NOMO-1 (cell line): ENCODE results near the gene ANAPC4.

Experiments
- DNase-seq, 2 experiments: peaks; one replicate each; lab custom pipeline; 2025; ENCODE audit not compliant: unreplicated experiment in 2 of 2; lab: John Stamatoyannopoulos, UW

Gene ANAPC4

DNA sequence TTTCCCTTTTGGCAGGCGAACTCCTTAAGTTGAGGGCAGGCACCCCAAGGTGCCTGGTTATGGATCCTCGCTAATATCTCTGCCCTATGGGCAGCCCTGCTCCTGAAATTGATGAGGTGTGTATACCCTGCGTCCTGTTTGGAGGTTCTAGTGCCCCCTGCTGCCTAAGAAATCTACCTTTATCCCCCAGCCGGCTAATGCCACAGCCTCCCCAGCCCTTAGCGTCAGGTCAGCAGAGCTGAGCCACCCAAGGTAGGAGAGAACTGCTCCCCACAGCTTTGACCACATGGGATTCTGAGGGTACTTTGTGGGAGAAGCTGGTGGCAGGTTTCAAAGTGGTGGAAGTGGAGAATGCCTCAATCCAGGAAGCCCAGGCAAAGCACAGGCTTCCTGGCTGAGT lies 50.8 kb downstream of the ANAPC4 start:
- no peak for DNase-seq

DNA sequence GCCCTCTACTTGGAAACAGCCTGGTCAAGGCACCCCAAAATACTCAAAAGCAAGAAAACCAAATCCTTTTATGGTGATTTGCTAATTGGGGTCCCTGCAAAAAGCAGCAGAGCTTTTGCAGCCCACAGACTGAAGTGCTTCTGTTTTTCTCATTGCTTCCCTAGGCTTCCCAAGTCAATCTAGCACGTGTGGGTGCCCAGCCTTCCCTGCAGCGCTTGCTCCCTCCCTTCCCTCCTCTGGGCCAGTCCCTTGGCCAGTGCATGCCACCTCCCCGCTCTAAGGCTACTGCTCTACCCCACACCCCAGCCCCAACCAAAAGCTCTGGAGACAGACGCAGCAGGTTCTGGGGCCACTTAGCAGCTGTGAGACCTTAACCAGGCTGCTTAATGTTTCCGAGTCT lies 53.6 kb downstream of the ANAPC4 start:
- DNase-seq = no peak

DNA sequence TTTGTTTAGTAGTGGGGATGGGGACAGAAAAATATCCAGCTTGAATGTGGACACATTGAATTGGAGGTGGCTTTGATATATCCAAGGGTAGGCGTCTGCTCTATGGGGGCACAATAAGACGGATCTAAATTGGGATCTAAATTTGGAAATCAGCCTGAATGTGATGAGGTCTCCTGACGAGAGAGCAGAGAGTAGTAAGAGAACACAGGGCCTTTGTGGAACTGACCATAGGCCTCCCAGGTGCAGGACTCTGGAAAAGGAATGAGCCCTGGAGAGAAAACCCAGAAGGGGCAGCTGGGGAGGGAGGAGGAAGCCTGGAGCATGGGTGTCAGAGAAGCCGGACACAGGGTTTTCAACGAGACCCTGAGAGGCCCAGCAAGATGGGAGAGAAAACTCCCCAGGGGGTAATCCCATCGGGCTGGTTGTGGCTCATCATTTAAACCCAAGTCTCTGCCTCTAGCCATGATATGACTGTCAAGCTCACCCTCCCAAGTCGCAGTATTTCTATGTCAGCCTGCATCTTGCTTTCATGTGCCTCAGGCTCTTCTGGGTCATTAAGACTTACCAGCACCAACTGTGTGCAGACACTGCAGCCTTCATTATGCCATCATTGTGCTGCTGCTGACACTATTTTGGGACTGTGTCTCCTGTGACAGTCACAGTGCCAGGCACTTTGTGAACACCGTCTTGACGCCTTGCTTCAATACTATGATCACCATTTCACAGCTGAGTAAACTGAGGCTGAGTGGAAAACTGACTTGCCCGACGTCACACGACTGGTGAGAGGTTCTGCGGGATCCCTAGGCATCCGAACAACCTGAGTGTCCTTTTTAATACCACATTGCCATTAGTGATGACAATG lies 57.1 kb downstream of the ANAPC4 start:
- no peak for DNase-seq

DNA sequence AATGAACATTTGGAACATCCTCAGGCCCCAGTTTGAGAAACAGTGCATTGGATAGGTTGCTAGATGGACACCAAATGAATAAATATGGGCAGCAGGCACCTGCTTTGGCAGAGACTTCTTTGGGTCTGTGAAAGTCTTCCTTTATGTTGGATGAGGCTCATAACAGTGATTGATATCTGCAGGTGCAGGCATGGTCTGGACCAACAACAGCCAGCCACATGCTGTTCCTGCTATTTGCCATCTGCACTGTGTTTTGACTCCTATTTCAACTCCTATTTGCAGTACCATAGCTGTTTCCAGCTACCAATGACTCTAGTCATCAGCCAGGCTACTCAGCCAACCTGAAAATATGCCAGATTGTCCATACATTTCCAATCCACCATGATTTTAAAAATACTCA lies 60.9 kb downstream of the ANAPC4 start:
- no peak for DNase-seq

DNA sequence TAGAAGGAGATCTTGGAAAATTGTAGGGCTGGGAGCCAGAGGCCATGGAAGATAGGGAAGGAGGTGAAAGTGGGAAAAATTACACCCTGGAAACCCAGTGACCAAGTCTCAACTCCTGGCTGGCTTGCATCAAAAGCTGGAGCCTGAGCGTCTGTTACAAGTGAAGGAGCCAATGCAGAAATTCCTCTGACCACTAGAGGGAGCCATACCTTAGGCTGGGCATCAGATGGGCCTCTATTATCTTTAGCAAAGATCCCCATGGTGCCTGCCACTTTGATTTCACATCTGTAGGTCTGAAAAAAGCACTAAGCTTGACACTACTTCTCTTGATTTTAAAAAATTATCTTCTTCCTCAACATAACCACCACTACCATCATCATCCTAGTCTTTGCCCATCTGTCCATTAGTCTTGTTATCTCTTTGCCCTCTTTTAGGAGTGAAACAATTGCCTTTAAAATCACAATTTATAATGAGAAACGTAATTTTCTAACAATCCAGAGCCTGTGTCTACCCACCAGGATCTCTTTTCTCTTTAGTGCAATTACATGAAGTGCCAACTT lies 62.9 kb downstream of the ANAPC4 start:
- peak; percentile 45 to 60 for DNase-seq

DNA sequence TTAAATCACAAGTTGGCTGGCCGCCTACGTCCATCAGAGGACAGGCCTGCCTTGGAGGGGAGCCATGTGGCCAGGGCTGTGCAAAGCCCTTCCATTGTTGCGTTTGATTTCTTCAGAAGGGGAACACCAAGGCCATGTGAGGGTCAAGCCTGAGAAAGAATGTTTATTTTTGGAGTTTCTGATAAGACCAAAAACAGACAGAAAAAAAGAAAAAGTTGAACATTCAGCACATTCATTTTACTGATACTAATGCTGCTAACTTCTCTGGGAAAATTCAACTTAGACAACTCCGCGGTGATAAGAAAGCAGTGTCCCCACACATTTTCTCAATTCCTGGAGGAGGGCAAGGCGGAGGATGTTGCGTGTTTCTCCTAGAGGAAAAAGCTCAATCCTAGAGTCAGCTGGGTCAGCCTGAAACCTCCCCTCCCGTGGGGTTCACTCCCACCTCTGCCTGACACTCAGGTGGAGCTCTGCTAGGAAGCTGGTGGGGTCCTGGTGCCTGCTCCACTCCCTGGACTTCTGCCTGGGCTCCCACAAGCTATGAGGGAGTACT lies 63.5 kb downstream of the ANAPC4 start:
- DNase-seq = no peak

DNA sequence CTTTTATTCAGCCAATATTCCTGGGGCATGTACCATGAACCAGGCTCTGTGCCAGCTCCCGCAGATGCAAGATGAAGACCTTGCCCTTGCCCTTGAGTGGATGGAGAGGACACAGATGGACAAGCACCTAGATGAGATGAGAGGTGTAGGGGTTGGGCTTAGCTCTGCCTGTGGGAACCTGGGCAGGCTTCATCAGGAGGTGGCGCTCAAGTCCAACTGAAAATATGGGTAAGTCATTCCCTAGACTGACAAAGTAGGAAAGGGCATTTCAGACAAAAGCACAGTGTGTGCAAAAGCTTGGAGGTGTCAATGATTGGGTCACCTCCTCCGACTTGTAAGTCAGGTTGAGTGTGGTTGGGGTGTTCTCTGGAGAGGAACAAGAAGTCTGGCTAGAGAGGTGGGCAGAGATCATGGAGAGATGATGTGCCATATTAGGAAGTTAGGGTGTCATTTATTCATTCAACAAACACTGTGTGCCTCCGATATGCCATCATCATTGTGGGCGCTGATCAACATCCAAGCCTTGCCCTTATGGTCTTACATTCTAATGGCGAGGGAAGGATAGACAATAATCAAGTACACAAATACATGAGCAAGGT lies 64.6 kb downstream of the ANAPC4 start:
- DNase-seq = peak; percentile 24 to 30

DNA sequence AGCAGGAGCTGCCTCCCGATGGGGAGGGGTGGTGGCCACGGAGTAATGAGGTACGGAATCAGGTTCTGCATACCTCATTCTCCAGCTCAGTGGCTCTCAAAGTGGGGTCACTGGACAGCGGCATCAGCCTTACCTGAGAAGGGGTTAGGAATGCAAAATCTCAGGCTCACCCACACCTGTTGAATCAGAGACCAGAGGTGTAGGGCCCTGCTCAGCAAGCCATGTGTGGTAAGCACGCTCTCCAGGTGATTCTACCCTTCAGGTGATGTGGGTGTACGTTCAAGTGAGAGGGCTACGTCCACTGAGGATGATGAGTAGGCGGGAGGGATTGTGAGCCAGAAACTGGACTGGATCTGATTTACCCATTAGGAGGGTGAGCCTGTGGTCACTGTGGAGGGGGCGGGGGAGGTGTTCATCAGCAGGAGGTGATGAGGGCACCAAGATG lies 65.8 kb downstream of the ANAPC4 start:
- no peak for DNase-seq

DNA sequence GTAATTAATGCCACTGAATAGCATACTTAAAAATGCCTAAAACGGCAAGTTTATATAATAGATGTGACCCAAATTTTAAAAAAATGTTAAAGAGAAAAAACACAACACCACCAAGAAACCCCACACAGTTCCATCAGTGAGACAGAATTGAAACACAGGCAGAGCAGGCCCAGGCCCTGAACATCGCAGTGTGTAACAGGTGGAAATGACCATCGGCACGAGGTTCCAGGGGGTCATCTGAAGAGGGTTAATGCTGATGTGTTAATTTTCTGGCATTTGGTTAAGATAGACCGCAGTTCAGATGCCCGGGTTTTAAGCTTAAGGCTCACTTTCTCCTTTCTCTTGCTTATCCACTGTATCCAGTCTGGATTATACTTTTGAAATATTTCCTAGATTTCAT lies 66.8 kb downstream of the ANAPC4 start:
- DNase-seq = no peak

DNA sequence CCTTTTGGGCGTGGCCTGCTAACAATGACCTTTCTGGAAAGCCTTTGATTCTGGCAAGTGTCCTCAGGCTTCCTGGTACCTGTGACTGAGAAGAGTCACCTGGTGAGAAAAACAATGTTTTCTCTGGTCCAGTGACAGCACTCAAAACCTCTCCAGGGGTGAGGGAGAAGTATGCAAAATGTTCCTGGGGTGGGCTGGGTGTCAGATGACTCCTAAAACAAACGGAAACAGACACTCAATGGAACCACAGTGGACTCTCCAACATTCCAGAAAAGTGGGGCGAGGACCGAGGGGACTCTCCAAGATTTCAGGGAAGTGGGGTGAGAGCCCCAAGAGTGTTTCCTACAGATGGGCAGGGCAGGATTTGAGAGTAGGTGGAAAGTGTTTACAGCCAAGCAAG lies 69.5 kb downstream of the ANAPC4 start:
- no peak for DNase-seq

DNA sequence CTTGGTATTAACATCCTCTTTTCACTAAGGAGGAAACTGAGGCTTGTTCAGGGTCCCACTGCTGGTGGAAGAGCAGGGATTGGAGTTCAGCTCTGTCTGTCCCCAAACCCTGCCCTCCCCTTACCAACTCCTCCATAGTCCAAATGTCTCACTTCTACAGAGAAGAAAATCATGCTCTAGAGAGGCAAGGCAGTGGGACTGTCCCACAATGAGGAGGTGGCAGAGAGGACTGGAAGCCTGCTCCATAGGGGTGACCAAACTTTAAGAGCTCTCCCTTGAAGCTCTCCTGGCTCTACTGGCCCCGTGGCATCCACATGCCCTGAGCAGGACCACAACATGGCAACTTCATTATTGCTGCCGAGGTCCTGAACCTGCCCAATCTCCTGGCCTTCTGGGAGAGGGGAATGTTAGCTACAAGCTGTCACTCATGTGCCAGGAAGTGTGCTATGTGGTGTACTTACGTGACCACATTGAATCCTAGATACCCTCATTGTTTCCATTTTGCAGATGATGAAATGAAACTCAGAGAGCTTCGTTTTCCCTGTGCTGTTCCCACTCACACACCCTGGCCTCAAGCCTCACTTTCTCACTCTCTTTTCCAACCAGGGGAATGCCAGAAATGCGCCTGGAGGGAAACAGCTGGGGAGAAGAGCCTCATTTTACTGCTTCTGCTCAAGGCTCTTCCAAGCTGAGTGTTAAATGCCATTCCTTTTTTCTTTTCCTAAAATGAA lies 71.5 kb downstream of the ANAPC4 start:
- no peak for DNase-seq

DNA sequence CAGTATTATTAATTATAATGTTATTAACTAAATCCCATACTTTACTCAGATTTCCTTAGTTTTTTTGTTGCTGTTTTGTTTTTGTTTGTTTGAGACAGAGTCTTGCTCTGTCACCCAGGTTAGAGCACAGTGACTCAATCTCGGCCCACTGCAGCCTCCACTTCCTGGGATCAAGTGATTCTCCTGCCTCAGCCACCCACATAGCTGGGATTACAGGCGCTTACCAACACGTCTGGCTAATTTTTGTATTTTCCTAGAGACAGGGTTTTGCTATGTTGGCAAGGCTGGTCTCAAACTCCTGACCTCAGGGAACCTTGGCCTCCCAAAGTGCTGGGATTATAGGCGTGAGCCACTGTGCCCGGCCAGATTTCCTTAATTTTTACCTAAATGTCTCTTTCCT lies 72.2 kb downstream of the ANAPC4 start:
- DNase-seq = no peak

DNA sequence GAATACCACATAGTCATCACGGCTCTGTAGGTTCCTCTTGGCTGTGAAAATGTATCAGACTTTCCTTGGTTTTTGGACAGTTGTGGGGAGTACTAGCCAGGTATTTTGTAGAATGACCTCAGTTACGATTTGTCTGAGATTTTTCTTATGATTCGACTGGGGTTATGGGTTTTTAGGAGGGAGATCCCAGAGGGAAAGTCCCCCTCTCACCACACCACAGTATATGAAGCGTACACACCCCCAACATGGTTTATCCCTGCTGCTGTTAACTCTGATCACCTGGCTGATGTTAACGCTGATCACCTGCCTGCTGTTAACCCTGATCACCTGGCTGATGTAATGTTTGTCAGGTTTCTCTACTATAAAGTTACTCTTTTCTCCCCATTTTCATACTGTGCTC lies 72.6 kb downstream of the ANAPC4 start:
- DNase-seq = no peak

DNA sequence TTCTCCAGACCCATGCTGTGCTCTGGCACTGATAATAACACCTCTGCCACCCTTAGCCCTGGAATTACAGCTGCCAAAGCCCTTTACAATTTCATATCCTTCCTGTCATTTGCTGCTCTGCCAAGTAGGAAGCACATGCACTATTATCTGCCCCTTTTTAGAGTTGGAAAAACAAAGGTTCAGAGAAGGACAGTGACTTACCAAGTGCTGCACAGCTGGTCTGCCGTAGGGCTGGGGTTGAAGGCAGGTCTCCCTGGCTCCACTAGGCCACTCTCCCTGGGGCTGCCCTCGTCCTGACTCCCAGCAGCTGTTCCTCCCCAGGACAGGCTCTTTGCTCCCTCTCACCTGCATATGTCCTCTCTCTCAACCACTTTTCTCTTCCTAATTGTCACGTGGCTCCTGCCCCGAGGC lies 73.4 kb downstream of the ANAPC4 start:
- no peak for DNase-seq

DNA sequence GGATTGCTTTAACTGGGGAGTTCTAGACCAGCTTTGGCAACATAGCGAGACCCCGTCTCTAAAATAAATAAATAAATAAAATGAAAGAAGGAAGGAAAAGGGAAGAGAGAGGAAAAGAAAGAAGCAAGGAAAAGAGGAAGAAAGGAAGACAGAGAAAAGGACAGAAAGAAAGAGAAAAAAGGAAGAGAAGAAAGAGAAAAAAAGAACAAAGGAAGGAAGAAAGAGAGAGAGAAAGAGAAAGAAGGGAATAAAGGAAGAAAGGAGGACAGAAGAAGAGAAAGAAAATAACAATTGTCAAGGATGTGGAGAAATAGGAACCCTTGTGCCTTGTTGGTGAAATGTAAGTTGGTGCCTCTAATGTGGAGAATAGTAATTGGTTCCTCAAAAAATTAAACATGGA lies 74.6 kb downstream of the ANAPC4 start:
- DNase-seq = no peak

DNA sequence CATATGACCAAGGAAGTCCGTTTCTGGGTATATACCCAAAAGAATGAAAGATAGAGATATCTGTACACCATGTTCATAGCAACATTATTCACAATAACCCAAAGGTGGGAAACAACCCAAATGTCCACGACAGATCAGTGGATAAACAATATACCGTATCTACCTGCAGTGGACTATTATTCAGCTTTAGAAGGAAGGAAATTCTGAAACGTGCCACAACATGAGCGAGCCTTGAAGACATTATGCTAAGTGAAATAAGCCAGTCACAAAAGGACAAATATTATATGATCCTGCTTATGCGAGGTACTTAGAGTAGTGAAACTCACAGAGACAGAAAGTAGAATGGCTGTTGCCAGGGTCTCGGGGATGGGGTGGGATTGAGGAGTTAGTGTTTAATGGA lies 75.0 kb downstream of the ANAPC4 start:
- no peak for DNase-seq

DNA sequence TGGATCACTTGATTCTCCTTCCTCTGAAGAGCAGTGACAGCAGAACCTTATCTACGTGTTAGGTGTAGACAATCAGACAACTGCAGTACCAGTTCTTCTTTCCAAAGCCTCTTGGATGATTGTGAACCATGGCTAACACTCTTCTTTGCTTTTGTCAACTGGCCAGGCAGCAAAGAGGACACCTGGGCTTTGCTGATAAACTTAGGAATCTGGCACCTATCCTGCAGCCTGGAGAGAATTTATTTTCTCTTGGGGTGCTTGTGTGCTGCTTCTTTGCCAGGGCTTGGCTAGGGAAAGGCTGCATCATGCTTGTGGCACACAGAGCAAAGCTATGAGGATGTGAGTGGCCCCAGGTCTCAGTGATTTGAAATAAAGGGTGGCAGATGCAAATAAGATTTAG lies 77.4 kb downstream of the ANAPC4 start:
- no peak for DNase-seq

DNA sequence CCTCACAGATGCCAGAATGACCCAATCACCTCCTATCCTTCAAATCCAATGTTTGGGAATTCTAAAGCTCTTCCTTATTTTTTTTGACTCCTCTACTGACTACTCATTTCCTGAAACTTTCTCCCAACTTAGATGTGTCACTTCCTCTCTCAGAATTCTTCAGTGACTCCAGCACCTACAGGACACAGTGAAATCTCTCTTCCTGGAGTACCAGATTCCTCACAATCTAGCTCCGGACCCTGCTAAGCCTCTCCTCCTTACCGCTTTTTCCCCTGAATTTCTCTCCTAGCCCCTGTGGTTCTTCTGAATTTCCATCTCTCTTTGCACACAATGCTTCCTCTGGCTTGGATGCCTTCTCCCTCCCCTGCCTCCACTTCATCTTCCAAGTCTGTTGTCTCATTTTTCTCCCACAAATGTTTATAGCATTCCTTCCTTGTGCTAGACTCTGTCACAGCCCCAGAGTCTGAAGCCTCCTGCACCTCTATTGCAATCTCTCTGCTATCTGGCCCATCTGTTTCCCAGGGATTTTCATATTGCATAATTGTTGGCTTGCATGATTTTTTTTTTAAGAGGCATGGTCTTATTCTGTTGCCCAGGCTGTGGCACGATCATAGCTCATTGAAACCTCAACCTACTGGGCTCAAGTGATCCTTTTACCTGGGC lies 80.1 kb downstream of the ANAPC4 start:
- no peak for DNase-seq

DNA sequence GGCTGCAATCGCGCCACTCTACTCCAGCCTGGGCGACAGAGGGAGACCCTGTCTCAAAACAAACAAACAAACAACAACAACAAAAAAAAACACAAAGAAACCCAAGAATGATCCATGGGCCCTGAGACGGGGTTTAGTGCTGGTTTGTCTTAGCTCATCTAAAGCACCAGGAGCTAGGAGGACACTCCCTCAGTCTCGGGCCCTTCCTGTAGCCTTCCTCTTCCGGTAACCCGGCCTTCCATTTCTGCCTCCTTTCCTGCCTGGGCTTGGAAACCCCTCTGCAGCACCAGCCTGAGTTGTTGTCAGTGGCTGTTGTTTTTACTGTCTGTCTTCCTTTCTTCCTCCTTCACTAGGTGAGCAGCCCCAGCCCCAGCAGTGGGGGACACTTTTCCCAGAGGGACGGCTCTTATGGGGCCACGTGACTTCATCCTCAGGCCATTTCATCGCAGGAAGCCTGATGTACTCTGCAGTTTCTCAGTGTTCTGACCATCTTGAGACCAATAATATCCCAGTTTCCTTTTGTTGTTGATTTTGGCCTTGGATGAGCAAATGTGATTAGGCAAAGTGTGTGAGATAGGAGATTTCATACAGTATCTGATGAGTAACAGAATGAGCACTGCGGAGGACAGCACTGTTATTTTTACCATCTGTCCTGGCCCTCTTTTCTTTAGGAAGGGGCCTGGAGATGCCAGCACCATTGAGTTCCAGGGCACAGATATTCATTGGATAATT lies 90.1 kb downstream of the ANAPC4 start:
- no peak for DNase-seq

DNA sequence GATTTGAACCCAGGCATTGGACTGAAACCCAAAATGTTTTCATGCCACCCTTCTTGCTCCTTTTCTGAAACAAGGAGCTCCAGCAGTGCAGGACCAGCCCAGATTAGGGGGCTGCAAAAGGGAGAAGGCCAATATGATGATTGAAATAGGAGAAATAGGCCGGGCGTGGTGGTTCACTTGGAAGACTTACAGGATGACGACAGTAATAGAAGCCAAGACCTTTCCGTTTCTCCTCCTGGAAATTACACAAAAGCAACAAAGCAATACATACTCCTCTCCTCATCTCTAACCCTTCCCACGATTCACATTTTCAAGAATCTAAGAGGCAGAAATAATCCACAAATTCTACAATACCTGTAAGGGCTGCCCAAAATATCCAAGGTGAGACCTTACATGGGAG lies 90.8 kb downstream of the ANAPC4 start:
- DNase-seq = no peak
